ENCODE measurements around the gene CHRNA4. TPM values are rescaled to one million over a fixed set of nuclear protein-coding genes. Genes with fewer than 3 reads are reported as not detected.

Gene CHRNA4
- total and polyA plus RNA-seq, 10 of the 15 experiments (the other 5 are each of a cell fraction or from before 2014, with no cell fraction given) = 0.04 to 0.41 (median 0.06) TPM; not detected in 5

DNA sequence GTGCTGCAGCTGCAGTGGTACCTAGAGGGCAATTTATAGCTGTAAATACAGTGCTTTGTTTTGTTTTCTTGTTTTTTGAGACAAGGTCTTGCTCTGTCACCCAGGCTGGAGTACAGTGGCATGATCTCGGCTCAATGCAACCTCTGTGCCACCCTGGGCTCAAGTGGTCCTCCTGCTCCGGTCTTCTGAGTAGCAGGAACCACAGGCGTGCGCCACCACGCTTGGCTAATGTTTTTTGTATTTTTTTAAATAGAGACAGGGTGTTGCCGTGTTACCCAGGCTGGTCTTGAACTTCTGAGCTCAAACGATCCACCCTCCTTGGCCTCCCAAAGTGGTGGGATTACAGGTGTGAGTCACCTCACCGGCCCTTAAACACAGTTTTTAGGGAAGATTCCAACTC is 26.8 kb downstream of the CHRNA4 start:
- Histone ChIP-seq H3K79me2 (ENCODE audit: control insufficient read depth, insufficient read depth, low read length) (no peaks in the 10 kb centered on the region), H3K36me3 (ENCODE audit: control insufficient read depth in 2 of 2, insufficient read depth in 2 of 2, low read length in 1 of 2) (no peaks in the 10 kb centered on the region), H3K9ac (ENCODE audit: control insufficient read depth, insufficient read depth, low read length) (no peak overlapping the region), H3K9me3 (replicated peaks; ENCODE audit: control insufficient read depth, insufficient read depth, low read length) (peaks cover 2% of the 10 kb centered on the region; the same call in 2 of the 3 replicates), H3K4me3 (no peak overlapping the region), H3K27me3 (replicated peaks in 1 of 2; ENCODE audit: control insufficient read depth in 2 of 2, insufficient read depth in 2 of 2, low read length in 1 of 2) (no peaks in the 10 kb centered on the region), H3K4me2 (ENCODE audit: control insufficient read depth, insufficient read depth) (no peak overlapping the region), H4K20me1 (ENCODE audit: control insufficient read depth, insufficient read depth) (no peaks in the 10 kb centered on the region), H2AFZ (ENCODE audit: control insufficient read depth, low read depth, low read length) (no peak overlapping the region), H3K27ac (ENCODE audit: control insufficient read depth, insufficient read depth) (no peak overlapping the region), H3K4me1 (ENCODE audit: control insufficient read depth, insufficient read depth, low read length) (no peaks in the 10 kb centered on the region)
- WGBS (ENCODE audit: insufficient coverage, insufficient replicate concordance, low lambda C conversion rate, missing lambda C conversion rate) = 52% methylated on average over 8 of the region's 8 CpGs
- ChIA-PET SMC1A (ENCODE audit: uncharacterized antibody, unreplicated experiment) (no interaction called here), CTCF (no interaction called here), RAD21 (ENCODE audit: unreplicated experiment) (no interaction called here), POLR2A (no interaction called here)
- BruUV-seq (replicated peaks) = no TSS peak
- FAIRE-seq (no peak), ATAC-seq (no peak), DNase-seq (ENCODE audit: low read depth, low spot score) (no peak)
- in situ Hi-C loops (cut with MboI) = no loop called here
- intact Hi-C loops (cut with micrococcal nuclease; ENCODE audit: unreplicated experiment) = no loop called here
- TF ChIP-seq ZBTB33 (IDR thresholded peaks at IDR 0.05) (no peak), BRCA1 (IDR thresholded peaks at IDR 0.05; ENCODE audit: low read depth, low read length) (no peak), ZNF274 (IDR thresholded peaks at IDR 0.05; ENCODE audit: insufficient read depth, insufficient read length) (no peak), RAD51 (IDR thresholded peaks at IDR 0.05) (no peak), POLR2A (IDR thresholded peaks at IDR 0.05; ENCODE audit: low read depth, low read length) (no peak), MYC (IDR thresholded peaks at IDR 0.05; ENCODE audit: insufficient read depth, insufficient read length, insufficient replicate concordance, low read length, severe bottlenecking) (no peak), SREBF1 (IDR thresholded peaks at IDR 0.05; ENCODE audit: low read length) (no peak), HDAC2 (IDR thresholded peaks at IDR 0.05) (no peak), KAT2A (conservative IDR thresholded peaks at IDR 0.05; ENCODE audit: control insufficient read depth, low read depth, low read length) (no peak), IKZF2 (IDR thresholded peaks at IDR 0.05) (no peak), HDAC6 (IDR thresholded peaks at IDR 0.05; ENCODE audit: unreplicated experiment) (no peak), FOXM1 (IDR thresholded peaks at IDR 0.05; ENCODE audit: low read depth, low read length) (no peak), CHD1 (IDR thresholded peaks at IDR 0.05; ENCODE audit: low read depth, low read length) (no peak), ZNF622 (IDR thresholded peaks at IDR 0.05) (no peak), JUND (IDR thresholded peaks at IDR 0.05; ENCODE audit: low read depth, low read length) (no peak)
- TF ChIP-seq, protein P1, sequence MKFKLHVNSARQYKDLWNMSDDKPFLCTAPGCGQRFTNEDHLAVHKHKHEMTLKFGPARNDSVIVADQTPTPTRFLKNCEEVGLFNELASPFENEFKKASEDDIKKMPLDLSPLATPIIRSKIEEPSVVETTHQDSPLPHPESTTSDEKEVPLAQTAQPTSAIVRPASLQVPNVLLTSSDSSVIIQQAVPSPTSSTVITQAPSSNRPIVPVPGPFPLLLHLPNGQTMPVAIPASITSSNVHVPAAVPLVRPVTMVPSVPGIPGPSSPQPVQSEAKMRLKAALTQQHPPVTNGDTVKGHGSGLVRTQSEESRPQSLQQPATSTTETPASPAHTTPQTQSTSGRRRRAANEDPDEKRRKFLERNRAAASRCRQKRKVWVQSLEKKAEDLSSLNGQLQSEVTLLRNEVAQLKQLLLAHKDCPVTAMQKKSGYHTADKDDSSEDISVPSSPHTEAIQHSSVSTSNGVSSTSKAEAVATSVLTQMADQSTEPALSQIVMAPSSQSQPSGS (IDR thresholded peaks at IDR 0.05; ENCODE audit: low read length) = no peak
- TF ChIP-seq, protein P2, sequence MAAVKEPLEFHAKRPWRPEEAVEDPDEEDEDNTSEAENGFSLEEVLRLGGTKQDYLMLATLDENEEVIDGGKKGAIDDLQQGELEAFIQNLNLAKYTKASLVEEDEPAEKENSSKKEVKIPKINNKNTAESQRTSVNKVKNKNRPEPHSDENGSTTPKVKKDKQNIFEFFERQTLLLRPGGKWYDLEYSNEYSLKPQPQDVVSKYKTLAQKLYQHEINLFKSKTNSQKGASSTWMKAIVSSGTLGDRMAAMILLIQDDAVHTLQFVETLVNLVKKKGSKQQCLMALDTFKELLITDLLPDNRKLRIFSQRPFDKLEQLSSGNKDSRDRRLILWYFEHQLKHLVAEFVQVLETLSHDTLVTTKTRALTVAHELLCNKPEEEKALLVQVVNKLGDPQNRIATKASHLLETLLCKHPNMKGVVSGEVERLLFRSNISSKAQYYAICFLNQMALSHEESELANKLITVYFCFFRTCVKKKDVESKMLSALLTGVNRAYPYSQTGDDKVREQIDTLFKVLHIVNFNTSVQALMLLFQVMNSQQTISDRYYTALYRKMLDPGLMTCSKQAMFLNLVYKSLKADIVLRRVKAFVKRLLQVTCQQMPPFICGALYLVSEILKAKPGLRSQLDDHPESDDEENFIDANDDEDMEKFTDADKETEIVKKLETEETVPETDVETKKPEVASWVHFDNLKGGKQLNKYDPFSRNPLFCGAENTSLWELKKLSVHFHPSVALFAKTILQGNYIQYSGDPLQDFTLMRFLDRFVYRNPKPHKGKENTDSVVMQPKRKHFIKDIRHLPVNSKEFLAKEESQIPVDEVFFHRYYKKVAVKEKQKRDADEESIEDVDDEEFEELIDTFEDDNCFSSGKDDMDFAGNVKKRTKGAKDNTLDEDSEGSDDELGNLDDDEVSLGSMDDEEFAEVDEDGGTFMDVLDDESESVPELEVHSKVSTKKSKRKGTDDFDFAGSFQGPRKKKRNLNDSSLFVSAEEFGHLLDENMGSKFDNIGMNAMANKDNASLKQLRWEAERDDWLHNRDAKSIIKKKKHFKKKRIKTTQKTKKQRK (IDR thresholded peaks at IDR 0.05; ENCODE audit: low read depth, low read length) = no peak
- TF ChIP-seq, protein P3, sequence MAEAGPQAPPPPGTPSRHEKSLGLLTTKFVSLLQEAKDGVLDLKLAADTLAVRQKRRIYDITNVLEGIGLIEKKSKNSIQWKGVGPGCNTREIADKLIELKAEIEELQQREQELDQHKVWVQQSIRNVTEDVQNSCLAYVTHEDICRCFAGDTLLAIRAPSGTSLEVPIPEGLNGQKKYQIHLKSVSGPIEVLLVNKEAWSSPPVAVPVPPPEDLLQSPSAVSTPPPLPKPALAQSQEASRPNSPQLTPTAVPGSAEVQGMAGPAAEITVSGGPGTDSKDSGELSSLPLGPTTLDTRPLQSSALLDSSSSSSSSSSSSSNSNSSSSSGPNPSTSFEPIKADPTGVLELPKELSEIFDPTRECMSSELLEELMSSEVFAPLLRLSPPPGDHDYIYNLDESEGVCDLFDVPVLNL (IDR thresholded peaks at IDR 0.05; ENCODE audit: low read depth, low read length) = no peak
